Hematopoietic multipotent progenitor cell treated with erythropoietin and hydrocortisone succinate and interleukin-3 and kit ligand, for 15 days (in vitro differentiated cells): Measurements from ENCODE around the gene KLHL17.
A peak's percentile ranks its signal among the peaks of the same experiment; 100 is the strongest.
"Not testable (repeated sequence)": the region's sequence is repeated elsewhere in the genome, so short reads cannot be mapped to it uniquely, and the experiment has no call there.

ENCODE experiments used
- DNase-seq: peaks from one replicate; pipeline ENCODE4 v3.0.0-alpha.2; 2015; ENCODE audit warnings: low spot score

Gene KLHL17

DNA sequence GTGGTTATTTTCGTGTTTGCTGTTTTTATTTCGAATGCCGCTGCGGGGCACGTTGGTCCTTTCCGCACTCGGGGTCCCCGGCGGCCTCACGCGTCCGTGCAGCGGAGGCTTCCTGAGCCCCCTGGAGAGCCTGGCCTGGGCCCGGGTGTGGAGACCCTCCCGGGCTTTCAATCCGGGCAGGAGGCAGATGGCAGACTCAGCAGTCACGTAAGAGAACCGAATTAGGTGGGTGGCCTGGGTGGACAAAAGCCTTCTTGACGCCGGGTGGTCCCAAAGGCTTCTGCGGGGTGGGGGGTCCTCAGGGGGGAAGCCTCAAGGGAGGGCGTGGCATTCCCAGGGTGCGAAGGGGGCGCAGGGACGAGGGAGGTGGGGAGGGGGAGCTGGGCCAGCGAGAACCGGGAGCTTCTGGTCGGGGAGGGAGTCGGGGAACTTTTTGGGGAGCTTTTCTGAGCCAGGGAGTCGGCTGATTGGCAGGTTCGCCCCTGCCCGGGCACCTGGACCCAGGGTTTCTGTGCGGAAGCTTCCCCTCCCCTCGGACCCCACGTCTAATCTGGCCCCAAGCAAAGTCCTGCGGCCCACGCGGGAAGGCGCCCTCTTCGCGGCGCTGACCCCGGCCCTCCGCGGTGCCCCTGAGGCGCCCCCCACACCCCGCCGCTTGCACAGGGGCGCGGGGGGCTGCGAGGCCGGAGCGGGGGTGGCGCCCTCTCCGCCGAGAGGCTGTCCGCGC, 40.8 kb downstream of the KLHL17 start:
- no peak for DNase-seq

DNA sequence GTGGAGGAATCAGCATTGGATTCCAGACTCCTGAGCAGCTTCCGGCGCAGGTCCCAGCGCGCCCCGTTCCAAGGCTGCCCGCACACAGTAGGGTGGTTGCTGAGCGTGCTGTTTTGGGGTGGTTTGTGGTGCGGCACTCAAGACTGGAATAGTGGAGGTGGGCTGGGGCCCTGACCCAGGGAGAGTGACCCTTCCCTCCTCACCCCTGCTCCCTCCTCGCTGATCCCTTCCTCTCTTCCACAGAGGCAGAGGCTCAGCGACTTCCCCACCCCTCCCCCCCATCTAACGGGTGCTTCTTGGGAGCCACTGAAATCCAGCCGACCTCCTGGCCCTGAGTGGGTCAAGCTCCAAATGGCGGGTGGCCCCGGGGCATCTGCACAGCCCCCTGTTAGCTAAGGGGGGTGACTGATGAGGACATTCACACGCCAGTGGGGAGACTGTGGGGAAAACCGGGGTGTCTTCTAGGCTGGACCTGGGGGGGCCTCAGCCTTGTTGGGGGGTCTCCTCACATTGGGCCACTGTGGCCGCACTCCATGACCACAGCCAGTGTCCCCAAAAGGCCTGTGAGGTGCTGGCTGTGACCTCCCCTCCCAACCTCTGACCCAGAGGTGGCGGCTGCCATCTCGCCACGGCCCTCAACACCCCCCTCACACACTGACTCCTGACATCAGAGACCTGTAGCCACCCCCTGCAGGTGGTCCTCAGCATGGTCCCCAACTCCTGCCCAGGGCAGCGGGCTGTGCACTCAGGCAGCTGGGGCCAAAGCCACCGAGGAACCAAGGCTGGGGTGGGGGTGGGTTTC, 43.4 kb downstream of the KLHL17 start:
- no peak for DNase-seq

DNA sequence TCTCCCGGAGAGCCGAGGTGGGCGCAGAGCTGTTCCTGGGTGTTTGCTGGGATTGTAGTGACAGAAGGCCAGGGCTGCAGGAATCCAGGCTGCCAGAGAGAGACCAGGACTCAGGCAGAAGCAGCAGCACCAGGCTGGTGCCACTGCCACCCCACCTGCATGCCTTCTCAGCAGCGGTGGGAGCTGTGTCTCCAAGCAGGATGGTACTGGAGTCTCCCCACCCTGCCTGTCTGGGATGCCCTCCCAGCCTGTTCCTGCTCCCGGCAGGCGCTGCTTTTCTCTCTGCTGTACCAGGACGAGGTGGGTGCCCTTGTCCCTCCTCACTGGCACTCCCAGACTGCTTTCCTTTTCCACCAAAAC, 44.0 kb downstream of the KLHL17 start:
- DNase-seq: no peak

DNA sequence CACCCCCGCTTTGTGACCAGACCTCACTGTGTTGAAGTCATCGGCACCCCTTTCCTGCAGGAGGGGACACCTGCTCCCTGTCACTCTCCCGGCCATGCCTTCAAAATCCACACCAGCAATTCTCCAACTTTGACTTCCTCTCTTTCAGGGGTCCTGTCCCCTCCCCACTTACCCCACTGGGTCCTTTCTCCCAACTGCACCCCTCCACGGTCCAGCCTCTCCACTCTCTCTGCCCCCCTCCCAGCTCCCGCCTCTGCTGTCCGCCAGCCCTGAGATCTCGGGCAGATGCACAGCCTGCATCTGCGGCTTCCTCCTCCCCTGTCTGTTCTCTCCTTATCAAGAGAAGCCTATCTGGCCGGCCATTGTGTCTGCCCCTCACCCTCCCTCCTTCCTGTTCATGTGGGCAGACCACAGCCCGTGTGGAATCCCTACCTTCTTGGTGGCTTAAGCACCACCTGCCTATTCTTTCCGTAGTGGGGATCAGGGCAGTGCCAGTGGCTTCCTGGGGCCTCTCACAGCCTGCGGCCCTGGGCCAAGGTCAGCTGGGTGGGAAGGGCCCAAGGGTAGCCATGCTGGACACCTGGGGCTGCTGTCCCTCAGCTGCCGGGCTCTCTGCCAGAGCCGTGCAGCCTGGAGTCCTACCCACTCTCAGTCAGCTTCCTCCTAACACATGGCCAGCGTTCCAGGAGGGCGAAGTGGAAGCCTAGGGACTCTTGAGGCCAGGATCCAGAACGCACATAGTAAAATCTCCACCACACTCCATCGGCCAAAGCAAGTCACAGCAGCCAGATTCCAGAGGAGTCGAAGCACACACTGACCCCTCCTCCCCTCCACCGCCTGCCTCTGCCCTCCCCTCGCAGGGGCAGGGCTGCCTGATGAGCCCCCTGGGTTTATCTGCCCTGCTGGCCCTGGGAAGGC, 44.7 kb downstream of the KLHL17 start:
- DNase-seq: no peak

DNA sequence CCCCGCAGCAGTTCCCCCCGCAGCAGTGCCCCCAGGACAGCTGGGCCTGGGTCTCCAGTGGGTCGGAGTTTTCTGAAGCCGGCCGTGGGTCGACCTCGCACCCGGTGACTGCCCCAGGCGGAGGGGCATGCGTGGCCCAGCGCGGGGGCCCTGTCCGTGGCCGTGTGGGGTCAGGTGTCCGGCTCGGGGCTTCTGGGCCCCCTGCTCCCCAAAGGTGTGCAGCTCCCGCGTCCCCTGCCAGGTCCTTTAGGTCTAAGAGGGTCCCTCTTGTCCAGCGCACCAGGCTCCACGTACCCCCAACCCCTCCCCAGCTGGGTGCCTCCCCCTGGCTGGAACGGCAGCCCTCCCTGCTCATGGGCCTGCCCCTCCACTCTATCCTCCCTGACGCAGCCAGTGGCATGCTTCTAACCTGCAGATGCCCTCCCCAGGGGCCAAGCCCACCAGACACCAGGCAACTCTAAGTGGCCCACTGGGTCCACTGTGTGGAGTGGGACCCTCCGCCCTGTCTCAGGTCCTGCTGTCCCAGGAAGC, 45.5 kb downstream of the KLHL17 start:
- DNase-seq: no peak

DNA sequence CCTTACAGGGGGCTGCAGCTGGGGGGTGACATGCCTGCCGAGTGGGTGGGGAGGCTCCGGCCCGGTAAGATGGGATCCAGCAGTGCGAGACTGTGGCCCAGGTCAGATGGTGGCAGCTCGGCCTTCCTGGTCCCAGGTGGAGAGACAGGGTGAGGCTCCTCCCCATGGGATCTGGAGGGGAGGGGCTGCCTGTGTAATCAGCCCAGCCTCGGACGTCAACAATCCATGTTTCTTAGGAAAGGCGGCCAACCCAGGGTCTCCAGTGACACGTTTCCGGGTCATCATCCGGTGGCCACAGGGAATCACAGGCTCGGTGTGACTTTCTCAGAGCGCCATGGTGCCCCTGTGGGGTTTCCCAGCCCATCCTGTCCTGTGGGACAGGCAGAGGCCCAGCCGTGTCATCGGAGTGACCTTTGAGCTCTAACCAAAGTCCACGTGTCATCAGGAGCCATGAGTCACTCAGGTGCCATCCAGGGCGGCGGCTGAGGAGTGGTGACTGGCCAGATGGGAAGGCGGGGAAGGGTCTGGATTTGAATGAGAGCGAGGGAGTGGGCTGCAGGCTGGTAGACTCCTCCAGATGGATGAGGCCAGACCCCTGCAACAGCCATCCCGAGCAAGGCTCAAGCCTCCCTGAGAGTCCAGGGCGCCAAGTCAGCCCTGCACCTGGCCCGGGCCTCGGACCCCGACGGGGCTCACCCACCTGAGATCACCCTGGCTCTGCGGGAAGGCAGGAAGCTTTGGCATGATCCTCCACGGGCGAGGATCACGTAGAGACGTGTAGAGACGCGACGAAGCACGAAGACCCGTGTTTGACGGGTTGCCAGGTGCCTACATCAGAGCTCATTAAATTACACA, 46.1 kb downstream of the KLHL17 start:
- DNase-seq: no peak

DNA sequence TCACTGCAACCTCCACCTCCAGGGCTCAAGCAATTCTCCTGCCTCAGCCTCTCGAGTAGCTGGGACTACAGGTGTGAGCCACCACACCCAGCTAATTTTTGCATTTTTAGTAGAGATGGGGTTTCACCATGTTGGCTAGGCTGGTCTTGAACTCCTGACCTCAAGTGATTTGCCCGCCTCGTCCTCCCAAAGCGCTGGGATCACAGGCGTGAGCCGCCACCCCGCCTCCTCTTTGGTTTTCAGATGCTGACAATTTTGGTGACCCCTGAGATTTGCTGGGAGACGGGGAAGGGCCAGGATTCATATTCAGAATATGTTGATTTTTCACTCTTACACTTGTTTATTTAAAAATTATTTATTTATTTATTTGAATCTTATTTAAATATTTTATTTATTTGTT, 49.7 kb downstream of the KLHL17 start:
- not testable (repeated sequence) for DNase-seq

DNA sequence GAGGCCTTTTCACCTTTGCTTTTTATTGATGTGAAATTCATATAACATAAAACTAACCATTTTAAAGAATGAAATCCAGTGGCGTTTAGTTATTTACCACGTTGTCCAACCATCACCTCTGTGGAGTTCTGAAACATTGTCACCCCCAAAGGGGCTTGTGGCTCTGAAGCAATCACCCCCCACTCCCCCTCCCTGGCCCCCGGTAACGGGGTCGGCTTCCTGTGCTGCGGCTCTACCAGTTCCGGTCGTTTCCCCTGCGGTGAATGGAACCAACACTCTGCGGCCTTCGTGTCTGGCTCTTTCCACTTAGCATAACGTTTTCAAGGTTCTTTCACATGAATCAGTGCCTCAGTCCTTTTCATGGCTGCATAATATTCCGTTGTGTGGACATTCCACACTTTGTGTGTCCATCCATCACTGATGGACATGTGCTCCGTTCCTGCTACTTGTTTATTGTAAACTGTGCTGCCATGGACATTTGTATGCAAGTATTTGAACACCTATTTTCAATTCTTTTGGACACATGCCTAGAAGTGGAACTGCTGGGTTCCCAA, 51.1 kb downstream of the KLHL17 start:
- no peak for DNase-seq

DNA sequence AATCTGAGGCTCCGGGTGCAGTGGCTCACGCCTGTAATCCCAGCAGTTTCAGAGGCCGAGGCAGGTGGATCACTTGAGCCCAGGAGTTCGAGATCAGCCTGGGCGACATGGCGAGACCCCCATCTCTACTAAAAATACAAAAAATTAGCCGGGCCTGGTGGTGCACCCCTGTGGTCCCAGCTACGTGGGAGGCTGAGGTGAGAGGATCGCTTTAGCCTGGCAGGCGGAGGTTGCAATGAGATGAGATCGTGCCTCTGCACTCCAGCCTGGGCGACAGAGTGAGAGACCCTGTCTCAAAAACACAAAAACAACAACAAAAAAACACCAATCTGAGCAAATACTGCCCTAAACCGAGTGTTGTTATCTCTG, 52.3 kb downstream of the KLHL17 start:
- DNase-seq: not testable (repeated sequence)

DNA sequence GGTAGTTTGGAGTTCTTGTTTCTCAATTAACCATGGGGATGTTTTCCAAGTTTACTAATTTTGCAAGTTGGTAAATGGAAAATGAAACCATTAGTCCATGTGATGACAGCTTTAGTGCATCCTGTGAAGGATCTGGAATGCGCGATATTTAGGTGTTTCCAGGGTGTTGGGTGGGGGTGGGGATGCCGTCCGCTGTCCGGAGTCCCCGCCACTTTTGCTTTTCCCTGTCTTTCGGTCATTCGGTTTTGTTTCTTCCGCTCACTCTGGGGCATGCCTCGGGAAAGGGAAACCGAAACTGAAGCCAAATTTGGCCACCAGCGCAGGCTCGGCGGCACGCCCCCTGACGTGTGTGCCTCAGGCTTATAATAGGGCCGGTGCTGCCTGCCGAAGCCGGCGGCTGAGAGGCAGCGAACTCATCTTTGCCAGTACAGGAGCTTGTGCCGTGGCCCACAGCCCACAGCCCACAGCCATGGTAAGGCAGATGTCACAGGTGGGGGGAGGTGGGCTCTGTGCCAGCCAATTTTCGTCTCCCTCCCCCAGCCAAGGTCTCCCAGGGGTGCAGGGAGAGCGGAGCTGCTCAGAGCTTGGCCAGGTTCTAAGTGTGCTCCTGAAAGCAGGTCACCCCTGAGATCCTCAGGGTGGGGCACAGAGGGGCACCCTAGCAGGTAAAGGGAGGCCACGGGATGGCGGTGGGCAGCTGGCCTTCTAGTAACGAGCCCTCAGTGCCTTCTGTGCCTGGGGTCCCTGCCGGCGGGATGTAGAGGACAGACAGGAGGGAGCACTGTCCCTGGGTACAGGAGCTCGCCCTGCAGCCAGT, 52.9 kb downstream of the KLHL17 start, which contains the start of gene ISG15:
Gene ISG15 (plus strand): TSS at position 393 of the 817 bp plus-strand sequence. CDS start 77 bp downstream, at position 470.
- peak; percentile 87 for DNase-seq

DNA sequence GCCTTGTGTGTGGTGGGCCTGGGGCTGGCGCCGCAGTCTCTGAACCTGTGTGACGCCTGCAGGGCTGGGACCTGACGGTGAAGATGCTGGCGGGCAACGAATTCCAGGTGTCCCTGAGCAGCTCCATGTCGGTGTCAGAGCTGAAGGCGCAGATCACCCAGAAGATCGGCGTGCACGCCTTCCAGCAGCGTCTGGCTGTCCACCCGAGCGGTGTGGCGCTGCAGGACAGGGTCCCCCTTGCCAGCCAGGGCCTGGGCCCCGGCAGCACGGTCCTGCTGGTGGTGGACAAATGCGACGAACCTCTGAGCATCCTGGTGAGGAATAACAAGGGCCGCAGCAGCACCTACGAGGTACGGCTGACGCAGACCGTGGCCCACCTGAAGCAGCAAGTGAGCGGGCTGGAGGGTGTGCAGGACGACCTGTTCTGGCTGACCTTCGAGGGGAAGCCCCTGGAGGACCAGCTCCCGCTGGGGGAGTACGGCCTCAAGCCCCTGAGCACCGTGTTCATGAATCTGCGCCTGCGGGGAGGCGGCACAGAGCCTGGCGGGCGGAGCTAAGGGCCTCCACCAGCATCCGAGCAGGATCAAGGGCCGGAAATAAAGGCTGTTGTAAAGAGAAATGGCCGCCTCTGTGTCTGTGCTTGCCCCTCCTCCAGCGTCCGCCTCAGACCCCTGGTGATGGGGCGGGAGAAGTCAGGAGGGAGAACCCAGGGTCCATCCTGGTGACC, 53.7 kb downstream of the KLHL17 start:
- DNase-seq: no peak

DNA sequence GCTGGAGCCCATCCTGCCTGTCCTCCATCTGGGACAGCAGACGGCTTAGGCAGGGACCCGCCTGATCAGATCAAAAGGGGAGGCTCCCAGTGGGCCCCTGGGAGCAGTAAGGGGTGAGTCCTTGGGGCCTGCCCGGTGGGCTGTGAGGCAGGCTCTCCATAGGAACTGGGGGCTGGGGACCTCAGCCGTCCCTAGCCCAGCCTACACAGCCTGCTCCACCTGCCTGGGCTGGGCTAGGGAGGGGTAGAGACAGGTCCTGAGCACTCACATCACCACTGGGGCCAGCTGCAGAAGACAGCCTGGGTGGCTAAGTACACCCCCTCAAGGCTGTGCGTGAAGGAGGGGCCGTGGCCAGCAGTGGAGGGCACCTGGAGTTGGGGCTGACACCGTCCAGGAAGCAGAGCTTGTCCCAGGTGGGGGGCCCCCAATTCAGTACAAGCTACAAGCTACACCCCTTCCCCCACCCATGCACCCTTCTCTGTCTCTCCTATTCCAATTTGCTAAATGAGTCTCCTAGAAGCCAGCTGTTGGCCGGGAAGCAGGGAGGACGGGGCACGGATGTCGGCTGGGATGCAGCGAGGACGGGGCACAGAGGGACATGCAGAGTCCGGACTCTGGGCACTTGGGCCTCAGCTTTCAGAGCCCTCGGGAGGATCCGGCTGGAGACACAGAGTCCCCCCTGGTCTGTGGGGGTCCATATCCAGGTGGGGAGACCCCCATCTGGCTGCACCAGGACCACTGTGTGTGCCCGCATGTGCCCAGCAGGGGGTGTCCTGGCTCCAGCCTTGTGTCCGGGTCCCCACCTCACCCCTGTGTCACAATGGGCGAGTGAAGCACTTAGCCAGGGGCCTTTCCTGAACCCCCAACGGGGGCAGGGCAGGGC, 54.7 kb downstream of the KLHL17 start:
- no peak for DNase-seq
